SK-N-SH (cell line): Measurements from ENCODE around the gene HDGFL1. TPM values are rescaled to one million over a fixed set of nuclear protein-coding genes. Genes with fewer than 3 reads are reported as not detected.
A peak's percentile ranks its signal among the peaks of the same experiment; 100 is the strongest.

Experiments used
- CTCF ChIA-PET: fragments of 300-600, 350-600 bp; formaldehyde crosslinking; extraction: SDS; loops from one replicate; lab custom pipeline; 2021; lab: Yijun Ruan, JAX
- POLR2A ChIA-PET: fragments of 350-600 bp; sonication (Branson Sonifier 250); formaldehyde crosslinking; extraction: SDS; loops from one replicate; lab custom pipeline; 2020; ENCODE audit warnings: antibody characterized with exemption, inconsistent platforms; lab: Yijun Ruan, JAX
- DNase-seq: peaks from one replicate; pipeline ENCODE4 v3.0.0; 2012
- H2AFZ ChIP-seq: fragments of 200-600 bp; sonication (generic); 2 replicates; pipeline ENCODE4 v1.8.1; 2016; ENCODE audit warnings: antibody characterized with exemption, mild to moderate bottlenecking, low read depth
- H3F3A ChIP-seq: fragments of 200-600 bp; sonication (generic); replicated peaks from 2 replicates; pipeline ENCODE3; 2016; ENCODE audit warnings: antibody characterized with exemption, mild to moderate bottlenecking; ENCODE audit not compliant: insufficient read depth
- H3K27ac ChIP-seq, 2 experiments: fragments of 200-500 bp in 1 of 2; fragments of 200-600 bp in 1 of 2; sonication (Bioruptor generic) in 1 of 2; sonication (generic), shearing (Covaris generic) in 1 of 2; 2 replicates each; pipeline versions ENCODE4 v1.5.1 to v1.6.1; 2014 to 2016; ENCODE audit warnings: low read depth in 2 of 2, inconsistent platforms in 1 of 2, low read length in 1 of 2, mild to moderate bottlenecking in 1 of 2, mixed read lengths in 1 of 2
- H3K27me3 ChIP-seq: fragments of 200-600 bp; sonication (generic), shearing (Covaris generic); 2 replicates; pipeline ENCODE4 v1.6.1; 2016; ENCODE audit warnings: mixed run types; ENCODE audit not compliant: insufficient read depth
- H3K36me3 ChIP-seq, 2 experiments: fragments of 200-500 bp in 1 of 2; fragments of 200-600 bp in 1 of 2; sonication (Bioruptor generic) in 1 of 2; sonication (generic) in 1 of 2; replicated peaks in 1 of 2; 2 replicates each; pipeline versions ENCODE3 to v1.5.1; 2014 to 2016; ENCODE audit warnings: low read length in 1 of 2, mild to moderate bottlenecking in 1 of 2; ENCODE audit not compliant: insufficient read depth in 2 of 2, control insufficient read depth in 1 of 2
- H3K4me1 ChIP-seq, 2 experiments: fragments of 200-500 bp in 1 of 2; fragments of 200-600 bp in 1 of 2; sonication (Bioruptor generic) in 1 of 2; sonication (generic), shearing (Covaris generic) in 1 of 2; 2 replicates each; pipeline versions ENCODE4 v1.5.1 to v1.6.1; 2014 to 2016; ENCODE audit warnings: low read depth in 1 of 2, low read length in 1 of 2, mixed run types in 1 of 2; ENCODE audit not compliant: insufficient read depth in 2 of 2, control insufficient read depth in 1 of 2
- H3K4me2 ChIP-seq: fragments of 200-600 bp; sonication (generic), shearing (Covaris generic); 2 replicates; pipeline ENCODE4 v1.6.1; 2017; ENCODE audit warnings: mixed run types
- H3K4me3 ChIP-seq, 2 experiments: fragments of 200-500 bp in 1 of 2; fragments of 200-600 bp in 1 of 2; sonication (Bioruptor generic) in 1 of 2; sonication (generic), shearing (Covaris generic) in 1 of 2; 2 replicates each; pipeline versions ENCODE4 v1.5.1 to v1.8.1; 2014 to 2016; ENCODE audit warnings: low read depth in 2 of 2, inconsistent platforms in 1 of 2, low read length in 1 of 2, mild to moderate bottlenecking in 1 of 2, mixed read lengths in 1 of 2, moderate library complexity in 1 of 2
- H3K79me2 ChIP-seq: fragments of 200-600 bp; sonication (generic); 2 replicates; pipeline ENCODE4 v1.8.1; 2017; ENCODE audit warnings: mild to moderate bottlenecking; ENCODE audit not compliant: insufficient read depth
- H3K9ac ChIP-seq: fragments of 200-600 bp; sonication (generic); 2 replicates; pipeline ENCODE4 v1.6.1; 2017; ENCODE audit warnings: mixed run types
- H3K9me2 ChIP-seq: fragments of 200-600 bp; sonication (generic); 2 replicates; pipeline ENCODE4 v1.6.1; 2017; ENCODE audit warnings: mixed run types
- H3K9me3 ChIP-seq: fragments of 200-600 bp; sonication (generic); 2 replicates; pipeline ENCODE4 v1.6.1; 2017; ENCODE audit warnings: mixed run types, mild to moderate bottlenecking, moderate library complexity
- H4K20me1 ChIP-seq: fragments of 200-600 bp; sonication (generic); 2 replicates; pipeline ENCODE4 v1.6.1; 2017; ENCODE audit warnings: mild to moderate bottlenecking, mixed run types; ENCODE audit not compliant: insufficient read depth
- CHD2 ChIP-seq: fragments of 150-350 bp; IDR thresholded peaks from 2 replicates; pipeline ENCODE4 v1.6.1; 2018; ENCODE audit warnings: low read length; ENCODE audit not compliant: partially characterized antibody
- EZH2phosphoT487 ChIP-seq: fragments of 200-600 bp; sonication (generic); IDR thresholded peaks from 2 replicates; pipeline ENCODE4 v1.6.1; 2017; ENCODE audit warnings: low read depth, mixed run types, mild to moderate bottlenecking, antibody characterized with exemption, moderate library complexity, borderline replicate concordance
- FOSL2 ChIP-seq: IDR thresholded peaks from 2 replicates; pipeline ENCODE4 v1.4.0; 2012; ENCODE audit warnings: low read depth, mild to moderate bottlenecking, moderate library complexity, borderline replicate concordance
- FOXM1 ChIP-seq: IDR thresholded peaks from 2 replicates; pipeline ENCODE4 v1.4.0; 2012; ENCODE audit warnings: low read depth, mild to moderate bottlenecking
- JUND ChIP-seq: IDR thresholded peaks from 2 replicates; pipeline ENCODE4 v1.4.0; 2012
- MEF2A ChIP-seq: IDR thresholded peaks from 2 replicates; pipeline ENCODE4 v1.4.0; 2012; ENCODE audit warnings: low read depth, borderline replicate concordance
- MXI1 ChIP-seq: IDR thresholded peaks from 2 replicates; pipeline ENCODE4 v1.6.1; 2012; ENCODE audit warnings: mild to moderate bottlenecking, low read depth, low read length, improper control_type of control experiment
- RAD21 ChIP-seq: IDR thresholded peaks from 2 replicates; pipeline ENCODE4 v1.6.1; 2012; ENCODE audit warnings: mild to moderate bottlenecking, low read length
- RFX5 ChIP-seq: IDR thresholded peaks from 2 replicates; pipeline ENCODE4 v1.6.1; 2012; ENCODE audit warnings: mild to moderate bottlenecking, improper control_type of control experiment, low read length
- RXRA ChIP-seq: IDR thresholded peaks from 2 replicates; pipeline ENCODE4 v1.4.0; 2012; ENCODE audit warnings: low read depth, mild to moderate bottlenecking, borderline replicate concordance
- SIN3A ChIP-seq: IDR thresholded peaks from 2 replicates; pipeline ENCODE4 v1.6.1; 2012; ENCODE audit warnings: low read depth, mild to moderate bottlenecking, low read length, moderate library complexity, borderline replicate concordance
- SMC3 ChIP-seq: IDR thresholded peaks from 2 replicates; pipeline ENCODE4 v1.6.1; 2012; ENCODE audit warnings: low read depth, low read length, improper control_type of control experiment
- TCF12 ChIP-seq: IDR thresholded peaks from 2 replicates; pipeline ENCODE4 v1.4.0; 2012
- YY1 ChIP-seq: IDR thresholded peaks from 2 replicates; pipeline ENCODE4 v1.4.0; 2012; ENCODE audit warnings: low read depth, mild to moderate bottlenecking
- polyA plus RNA-seq, 3 experiments: library from polyadenylated mRNA; depleted of rRNA; stranded (reverse); fragments of >200 nt; gene quantifications; 2 replicates each; pipeline ENCODE4 v1.2.3, GENCODE V29; 2012
- TF ChIP-seq, protein P1 (sequence below): fragments of 150-350 bp; IDR thresholded peaks from 2 replicates; pipeline ENCODE4 v1.6.1; 2017; ENCODE audit warnings: antibody characterized with exemption, low read length, low read depth, borderline replicate concordance
- TF ChIP-seq, protein P2 (sequence below): IDR thresholded peaks from 2 replicates; pipeline ENCODE4 v1.4.0; 2012; ENCODE audit warnings: low read depth, borderline replicate concordance
- TF ChIP-seq, protein P3 (sequence below): fragments of 200-600 bp; sonication (generic); IDR thresholded peaks from 2 replicates; pipeline ENCODE4 v1.6.1; 2017; ENCODE audit warnings: antibody characterized with exemption, mild to moderate bottlenecking, moderate library complexity
- TF ChIP-seq, protein P4 (sequence below): IDR thresholded peaks from 2 replicates; pipeline ENCODE4 v1.6.1; 2012; ENCODE audit warnings: mild to moderate bottlenecking, low read depth, low read length, moderate library complexity

The HDGFL1 gene
- polyA plus RNA-seq, 1 of the 3 experiments (the other 2 are of a cell fraction): not detected

DNA sequence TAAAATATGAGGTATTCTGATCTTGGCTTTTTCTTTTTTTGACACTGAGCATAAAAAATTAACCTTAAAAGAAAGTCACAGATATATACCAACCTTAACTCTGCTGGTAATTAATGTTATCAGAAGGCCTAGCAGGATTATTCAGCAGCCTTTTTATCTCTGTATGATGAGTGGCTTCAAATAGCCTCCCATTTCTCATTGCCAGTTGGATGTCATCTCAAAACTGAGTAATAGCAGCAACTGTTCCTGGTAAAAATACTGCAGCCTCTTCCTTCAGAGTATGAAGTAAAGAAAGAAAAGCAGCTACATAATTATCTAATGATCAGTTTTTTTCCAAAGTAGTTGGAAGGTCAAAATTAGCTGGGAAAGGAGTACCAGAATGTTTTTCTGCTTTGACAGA is 24.9 kb upstream of the HDGFL1 start:
- no peak overlapping the region for H3K4me2 ChIP-seq
- peaks cover 0 to 3% of the 10 kb centered on the region in 2 experiments; a peak in 2 of 4 replicates for H3K4me1 ChIP-seq
- H3K27me3 ChIP-seq: no peaks in the 10 kb centered on the region
- no peak overlapping the region for H3K4me3 ChIP-seq
- TF ChIP-seq SMC3: no peak
- no peak for TF ChIP-seq RAD21
- TF ChIP-seq MEF2A: no peak
- TF ChIP-seq, protein P1, sequence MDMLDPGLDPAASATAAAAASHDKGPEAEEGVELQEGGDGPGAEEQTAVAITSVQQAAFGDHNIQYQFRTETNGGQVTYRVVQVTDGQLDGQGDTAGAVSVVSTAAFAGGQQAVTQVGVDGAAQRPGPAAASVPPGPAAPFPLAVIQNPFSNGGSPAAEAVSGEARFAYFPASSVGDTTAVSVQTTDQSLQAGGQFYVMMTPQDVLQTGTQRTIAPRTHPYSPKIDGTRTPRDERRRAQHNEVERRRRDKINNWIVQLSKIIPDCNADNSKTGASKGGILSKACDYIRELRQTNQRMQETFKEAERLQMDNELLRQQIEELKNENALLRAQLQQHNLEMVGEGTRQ: no peak
- TF ChIP-seq, protein P2, sequence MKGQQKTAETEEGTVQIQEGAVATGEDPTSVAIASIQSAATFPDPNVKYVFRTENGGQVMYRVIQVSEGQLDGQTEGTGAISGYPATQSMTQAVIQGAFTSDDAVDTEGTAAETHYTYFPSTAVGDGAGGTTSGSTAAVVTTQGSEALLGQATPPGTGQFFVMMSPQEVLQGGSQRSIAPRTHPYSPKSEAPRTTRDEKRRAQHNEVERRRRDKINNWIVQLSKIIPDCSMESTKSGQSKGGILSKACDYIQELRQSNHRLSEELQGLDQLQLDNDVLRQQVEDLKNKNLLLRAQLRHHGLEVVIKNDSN: no peak
- no peak for TF ChIP-seq TCF12
- no peak for TF ChIP-seq CHD2
- no peak for TF ChIP-seq MXI1
- no peak for TF ChIP-seq EZH2phosphoT487
- TF ChIP-seq FOSL2: no peak
- no peak for TF ChIP-seq RFX5
- no peak for TF ChIP-seq SIN3A
- no peak for TF ChIP-seq FOXM1
- no peak for TF ChIP-seq YY1
- TF ChIP-seq, protein P3, sequence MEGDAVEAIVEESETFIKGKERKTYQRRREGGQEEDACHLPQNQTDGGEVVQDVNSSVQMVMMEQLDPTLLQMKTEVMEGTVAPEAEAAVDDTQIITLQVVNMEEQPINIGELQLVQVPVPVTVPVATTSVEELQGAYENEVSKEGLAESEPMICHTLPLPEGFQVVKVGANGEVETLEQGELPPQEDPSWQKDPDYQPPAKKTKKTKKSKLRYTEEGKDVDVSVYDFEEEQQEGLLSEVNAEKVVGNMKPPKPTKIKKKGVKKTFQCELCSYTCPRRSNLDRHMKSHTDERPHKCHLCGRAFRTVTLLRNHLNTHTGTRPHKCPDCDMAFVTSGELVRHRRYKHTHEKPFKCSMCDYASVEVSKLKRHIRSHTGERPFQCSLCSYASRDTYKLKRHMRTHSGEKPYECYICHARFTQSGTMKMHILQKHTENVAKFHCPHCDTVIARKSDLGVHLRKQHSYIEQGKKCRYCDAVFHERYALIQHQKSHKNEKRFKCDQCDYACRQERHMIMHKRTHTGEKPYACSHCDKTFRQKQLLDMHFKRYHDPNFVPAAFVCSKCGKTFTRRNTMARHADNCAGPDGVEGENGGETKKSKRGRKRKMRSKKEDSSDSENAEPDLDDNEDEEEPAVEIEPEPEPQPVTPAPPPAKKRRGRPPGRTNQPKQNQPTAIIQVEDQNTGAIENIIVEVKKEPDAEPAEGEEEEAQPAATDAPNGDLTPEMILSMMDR: no peak
- TF ChIP-seq, protein P4, sequence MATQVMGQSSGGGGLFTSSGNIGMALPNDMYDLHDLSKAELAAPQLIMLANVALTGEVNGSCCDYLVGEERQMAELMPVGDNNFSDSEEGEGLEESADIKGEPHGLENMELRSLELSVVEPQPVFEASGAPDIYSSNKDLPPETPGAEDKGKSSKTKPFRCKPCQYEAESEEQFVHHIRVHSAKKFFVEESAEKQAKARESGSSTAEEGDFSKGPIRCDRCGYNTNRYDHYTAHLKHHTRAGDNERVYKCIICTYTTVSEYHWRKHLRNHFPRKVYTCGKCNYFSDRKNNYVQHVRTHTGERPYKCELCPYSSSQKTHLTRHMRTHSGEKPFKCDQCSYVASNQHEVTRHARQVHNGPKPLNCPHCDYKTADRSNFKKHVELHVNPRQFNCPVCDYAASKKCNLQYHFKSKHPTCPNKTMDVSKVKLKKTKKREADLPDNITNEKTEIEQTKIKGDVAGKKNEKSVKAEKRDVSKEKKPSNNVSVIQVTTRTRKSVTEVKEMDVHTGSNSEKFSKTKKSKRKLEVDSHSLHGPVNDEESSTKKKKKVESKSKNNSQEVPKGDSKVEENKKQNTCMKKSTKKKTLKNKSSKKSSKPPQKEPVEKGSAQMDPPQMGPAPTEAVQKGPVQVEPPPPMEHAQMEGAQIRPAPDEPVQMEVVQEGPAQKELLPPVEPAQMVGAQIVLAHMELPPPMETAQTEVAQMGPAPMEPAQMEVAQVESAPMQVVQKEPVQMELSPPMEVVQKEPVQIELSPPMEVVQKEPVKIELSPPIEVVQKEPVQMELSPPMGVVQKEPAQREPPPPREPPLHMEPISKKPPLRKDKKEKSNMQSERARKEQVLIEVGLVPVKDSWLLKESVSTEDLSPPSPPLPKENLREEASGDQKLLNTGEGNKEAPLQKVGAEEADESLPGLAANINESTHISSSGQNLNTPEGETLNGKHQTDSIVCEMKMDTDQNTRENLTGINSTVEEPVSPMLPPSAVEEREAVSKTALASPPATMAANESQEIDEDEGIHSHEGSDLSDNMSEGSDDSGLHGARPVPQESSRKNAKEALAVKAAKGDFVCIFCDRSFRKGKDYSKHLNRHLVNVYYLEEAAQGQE: no peak
- no peak for TF ChIP-seq JUND
- TF ChIP-seq RXRA: no peak
- POLR2A ChIA-PET: no interaction called here
- CTCF ChIA-PET: interaction anchor here (0.5 kb wide), 1 partner anchor 126 kb away, joined by 3 read pairs; no protein-coding TSS in a partner anchor
- no peaks in the 10 kb centered on the region for H3F3A ChIP-seq
- no peaks in the 10 kb centered on the region for H3K36me3 ChIP-seq
- no peak overlapping the region for H3K9ac ChIP-seq
- no peaks in the 10 kb centered on the region for H3K9me2 ChIP-seq
- H3K27ac ChIP-seq: peak overlapping the region in 1 of 2 experiments; percentile 67; a peak in 2 of 4 replicates
- H2AFZ ChIP-seq: no peak overlapping the region
- H3K79me2 ChIP-seq: no peaks in the 10 kb centered on the region
- no peak for DNase-seq
- no peaks in the 10 kb centered on the region for H3K9me3 ChIP-seq
- no peaks in the 10 kb centered on the region for H4K20me1 ChIP-seq
